Measurements from ENCODE around the gene ERVW-1. TPM values are rescaled to one million over a fixed set of nuclear protein-coding genes. Genes with fewer than 3 reads are reported as not detected.

The ERVW-1 gene
- total and polyA plus RNA-seq, 2 of the 13 experiments (the other 11 are each of a cell fraction or from before 2014, with no cell fraction given) = not detected

- TF ChIP-seq ZBTB33 (CRISPR knock-in tag; IDR thresholded peaks at IDR 0.05) (peak; percentile 69; the same call in 1 of the 2 replicates), TFAP4 (IDR thresholded peaks at IDR 0.05; ENCODE audit: borderline replicate concordance, low read depth) (0 out of 2 replicates have a peak, but pooled peaks have one; percentile 23), ESRRA (CRISPR knock-in tag; IDR thresholded peaks at IDR 0.05; ENCODE audit: low read depth) (peak; percentile 72; the same call in 1 of the 2 replicates), HNF4A (CRISPR knock-in tag; IDR thresholded peaks at IDR 0.05) (peak; percentile 43; the same call in 1 of the 2 replicates), PHF21A (CRISPR knock-in tag; IDR thresholded peaks at IDR 0.05) (no peak), THRA (CRISPR knock-in tag; IDR thresholded peaks at IDR 0.05; ENCODE audit: borderline replicate concordance) (peak; percentile 73; the same call in 1 of the 2 replicates), FOXO1 (CRISPR knock-in tag; IDR thresholded peaks at IDR 0.05) (0 out of 2 replicates have a peak, but pooled peaks have one; percentile 59), RBM39 (IDR thresholded peaks at IDR 0.05; ENCODE audit: low read depth, low read length, poor library complexity, severe bottlenecking) (no peak), NR2F6 (IDR thresholded peaks at IDR 0.05) (peak; percentile 67), NR2F6 (CRISPR knock-in tag; IDR thresholded peaks at IDR 0.05) (peak; percentile 88), ZNF687 (CRISPR knock-in tag; IDR thresholded peaks at IDR 0.05) (peak; percentile 10; the same call in 1 of the 2 replicates), HNRNPK (IDR thresholded peaks at IDR 0.05; ENCODE audit: low read depth, low read length, poor library complexity, severe bottlenecking) (no peak), ZNF7 (CRISPR knock-in tag; IDR thresholded peaks at IDR 0.05) (no peak), PHF8 (CRISPR knock-in tag; IDR thresholded peaks at IDR 0.05) (no peak), SMYD3 (CRISPR knock-in tag; IDR thresholded peaks at IDR 0.05) (no peak), ATAD3A (CRISPR knock-in tag; IDR thresholded peaks at IDR 0.05) (no peak), MAFF (IDR thresholded peaks at IDR 0.05; ENCODE audit: low read depth, low read length) (peak; percentile 70), NR2F1 (CRISPR knock-in tag; IDR thresholded peaks at IDR 0.05) (peak; percentile 47 to 54; a peak in 2 of 4 replicates), XBP1 (CRISPR knock-in tag; IDR thresholded peaks at IDR 0.05) (no peak), RXRA (CRISPR knock-in tag; IDR thresholded peaks at IDR 0.05) (peak; percentile 60; the same call in 1 of the 2 replicates), HNRNPLL (IDR thresholded peaks at IDR 0.05; ENCODE audit: low read depth, low read length, poor library complexity, severe bottlenecking) (no peak), THAP7 (CRISPR knock-in tag; IDR thresholded peaks at IDR 0.05) (no peak)
Observed at GRCh38 chr7:92504563-92504962, 26.8 kb upstream of the ERVW-1 start (continued).
